EL (cell line): ENCODE data around the gene GATA2.

Experiments used
- DNase-seq: peaks from one replicate; pipeline ENCODE4 v3.0.0-alpha.2; 2016

The GATA2 gene

DNA sequence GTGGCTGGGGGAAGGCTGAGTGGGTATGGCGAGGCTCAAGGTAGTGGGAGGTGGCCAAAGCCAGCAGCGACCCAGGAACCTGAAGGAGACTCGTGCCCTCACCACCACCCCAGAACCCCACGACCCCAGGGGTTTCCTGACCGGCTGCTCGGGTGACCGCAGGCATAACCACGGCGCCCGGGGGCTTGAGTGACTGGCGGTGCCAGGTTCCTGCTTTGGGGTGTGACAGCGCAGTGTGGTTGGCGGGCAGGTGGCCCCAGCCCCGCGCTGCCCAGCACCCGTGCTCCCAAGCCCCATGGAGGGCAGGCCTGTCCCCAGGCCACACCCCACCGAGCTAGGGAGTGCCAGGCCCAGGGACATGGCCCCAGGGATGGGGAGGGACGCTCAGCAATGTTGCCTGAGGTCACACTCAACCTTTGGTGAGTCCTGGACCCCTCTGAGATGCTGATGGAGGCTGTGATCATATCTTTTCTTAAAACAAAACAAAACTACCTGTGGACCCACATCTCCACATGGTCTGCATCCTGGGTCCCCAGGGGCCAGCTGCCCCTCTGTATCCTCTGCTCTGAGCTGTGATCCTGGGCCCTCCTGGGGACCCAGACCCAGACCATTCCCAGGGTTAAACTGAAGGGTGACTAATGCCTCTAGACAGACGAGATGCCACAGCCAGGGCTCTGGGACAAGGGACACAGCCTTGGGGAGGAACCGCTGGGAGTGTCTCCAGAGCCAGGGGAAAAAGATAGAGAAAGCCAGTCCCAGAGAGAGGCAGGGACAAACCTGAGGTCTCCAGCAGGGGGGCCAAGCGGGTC is 39.3 kb downstream of the GATA2 start:
- DNase-seq, result no peak

DNA sequence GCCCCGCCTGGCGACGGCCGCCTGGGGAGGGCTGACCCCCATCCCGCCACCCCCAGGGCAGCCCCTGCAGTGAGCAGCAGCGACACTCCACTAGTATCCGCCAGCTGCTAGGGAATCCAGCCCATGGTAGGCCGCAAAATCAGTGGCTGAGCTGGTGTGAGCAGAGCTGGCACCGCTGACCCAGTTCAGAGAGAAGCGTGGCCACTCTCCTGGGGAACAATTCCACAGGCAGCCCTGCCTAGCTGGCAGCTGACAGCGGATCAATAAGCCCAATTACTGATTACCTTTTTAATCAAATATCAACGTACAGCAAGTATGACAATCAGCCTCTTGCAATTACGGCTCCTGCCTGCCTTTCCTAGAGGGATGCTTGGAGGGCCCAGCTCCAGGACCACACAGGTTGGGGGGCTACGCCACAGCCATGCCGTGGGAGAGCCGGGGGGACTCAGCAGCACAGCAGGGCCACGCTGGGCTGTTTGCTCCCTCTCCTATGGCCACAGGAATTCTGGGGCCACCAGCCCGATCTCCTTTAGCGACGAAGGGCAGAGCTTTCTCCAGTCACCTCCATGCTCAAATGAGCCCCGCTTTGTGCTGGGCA is 40.2 kb downstream of the GATA2 start:
- no peak for DNase-seq

DNA sequence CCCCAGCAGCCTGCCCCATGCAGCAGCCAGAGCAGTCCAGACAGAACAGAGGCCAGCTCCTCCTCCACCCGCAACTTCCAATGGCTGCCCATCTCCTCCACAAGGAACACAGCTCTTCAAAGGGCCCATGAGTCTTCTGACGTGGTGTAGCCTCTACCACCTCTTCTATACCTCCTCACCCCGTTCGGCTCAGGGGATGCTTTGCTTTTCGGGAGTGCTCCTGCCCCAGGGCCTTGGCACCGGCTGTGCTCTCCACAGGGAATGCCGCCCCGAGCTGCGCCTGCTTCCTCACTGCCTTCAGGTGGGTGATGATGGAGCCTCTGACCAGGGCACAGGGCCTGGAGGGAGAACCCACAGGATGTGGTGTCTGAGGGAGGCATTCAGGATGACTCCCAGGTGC is 40.9 kb downstream of the GATA2 start:
- DNase-seq, result no peak

DNA sequence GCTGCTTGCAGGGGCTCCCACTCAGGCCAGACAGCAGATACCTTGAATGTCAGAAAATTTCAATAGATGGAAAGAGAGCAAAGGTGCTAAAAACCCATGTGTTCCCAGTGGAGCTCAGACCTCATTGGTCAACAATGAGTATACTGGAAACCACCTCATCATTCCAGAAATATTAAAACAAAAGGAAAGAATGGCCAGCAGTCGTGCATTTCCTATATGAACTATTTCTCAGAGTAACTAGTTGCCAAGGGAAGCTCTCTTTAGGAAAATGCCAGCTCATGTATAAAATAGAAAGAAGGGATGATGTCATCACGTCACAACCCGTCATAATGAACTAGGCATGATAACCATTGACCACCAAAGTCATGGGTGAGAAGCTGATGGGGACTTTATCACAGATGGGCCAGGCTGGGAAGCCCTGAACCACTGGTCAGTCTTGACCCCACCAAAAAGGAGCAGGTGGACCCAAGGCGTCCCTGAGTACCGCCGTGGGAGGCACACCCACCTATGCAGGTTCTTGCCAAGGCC is 43.8 kb downstream of the GATA2 start:
- DNase-seq, result no peak

DNA sequence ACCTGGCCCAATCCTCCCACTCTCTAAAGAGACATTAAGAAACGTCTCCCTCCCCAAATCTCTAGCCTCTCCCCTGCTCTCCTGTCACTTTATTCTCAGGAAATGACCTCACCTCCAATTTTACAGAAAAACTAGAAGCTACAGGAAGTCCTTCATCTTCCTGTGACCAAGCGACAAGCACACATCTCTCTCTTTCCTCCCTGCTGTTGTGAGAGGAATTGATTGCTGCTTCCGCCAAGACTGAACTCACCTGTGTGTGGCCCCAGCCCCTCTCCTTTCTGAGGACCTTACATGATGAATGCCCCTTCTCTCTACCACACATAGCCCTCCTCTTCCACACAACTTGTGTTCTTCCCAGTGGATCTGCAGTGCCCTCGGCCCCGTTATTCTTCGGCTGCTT is 44.5 kb downstream of the GATA2 start:
- no peak for DNase-seq

DNA sequence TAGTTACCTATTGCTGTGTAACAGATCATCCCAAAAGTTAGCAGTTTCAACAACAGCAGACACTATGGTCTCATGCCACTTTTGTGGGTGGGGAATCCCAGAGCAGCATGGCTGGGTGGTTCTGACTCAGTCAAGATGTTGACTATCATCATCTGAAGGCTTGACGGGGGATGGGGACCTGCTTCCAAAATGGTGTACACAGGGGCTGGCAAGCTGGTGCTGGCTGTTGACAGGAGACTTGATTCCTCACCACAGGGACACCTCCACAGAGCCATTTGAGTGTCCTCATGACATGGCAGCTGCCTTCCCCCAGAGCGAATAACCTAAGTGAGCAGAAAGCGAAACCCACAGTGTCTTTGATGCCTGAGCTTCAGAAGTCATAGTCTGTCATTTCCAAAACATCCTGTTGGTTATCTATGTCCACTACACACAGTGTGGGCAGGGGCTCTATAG is 45.4 kb downstream of the GATA2 start:
- no peak for DNase-seq

DNA sequence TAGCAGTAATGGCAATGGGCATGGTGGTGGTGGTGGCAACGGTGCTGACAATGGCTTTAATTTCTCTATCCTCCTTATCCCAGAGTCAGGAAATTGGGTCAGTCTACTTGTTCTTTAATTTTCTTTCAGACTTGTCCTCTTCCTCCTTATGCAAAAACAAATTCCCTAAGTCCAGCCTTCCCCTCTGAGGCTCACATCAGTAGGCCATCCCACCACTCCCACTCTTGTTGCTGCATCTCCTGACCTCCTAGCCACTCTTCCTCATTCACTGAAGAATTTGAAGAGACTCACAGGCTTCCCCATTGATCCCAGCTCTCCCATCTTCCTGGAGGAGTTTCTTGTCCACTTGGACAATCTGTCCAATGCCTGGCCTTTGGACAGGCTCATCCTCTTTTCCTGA is 46.2 kb downstream of the GATA2 start:
- DNase-seq, result no peak

DNA sequence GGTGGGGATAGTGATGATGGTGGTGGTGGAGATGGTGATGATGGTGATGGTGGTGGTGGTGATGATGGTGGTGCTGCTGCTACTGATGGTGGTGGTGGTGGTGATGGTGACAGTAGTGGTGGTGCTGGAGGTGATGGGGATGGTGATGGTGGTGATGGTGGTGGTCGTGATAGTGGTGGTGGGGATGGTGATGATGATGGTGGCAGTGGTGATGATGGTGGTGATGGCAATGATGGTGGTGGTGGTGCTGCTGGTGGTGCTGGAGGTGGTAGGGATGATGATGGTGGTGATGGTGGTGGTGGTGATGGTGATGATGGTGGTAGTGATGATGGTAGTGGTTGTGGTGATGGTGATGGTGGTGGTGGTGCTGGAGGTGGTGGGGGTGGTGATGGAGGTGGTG is 47.6 kb downstream of the GATA2 start:
- no peak for DNase-seq

- no peak for DNase-seq
These were observed 49.2 kb downstream of the GATA2 start for GRCh38 chr3:128443771-128444170.

GRCh38 chr3:128442949-128443348 is 50.1 kb downstream of the GATA2 start:
- DNase-seq, result no peak

GRCh38 chr3:128442070-128442469 is 50.9 kb downstream of the GATA2 start:
- DNase-seq, result no peak

DNA sequence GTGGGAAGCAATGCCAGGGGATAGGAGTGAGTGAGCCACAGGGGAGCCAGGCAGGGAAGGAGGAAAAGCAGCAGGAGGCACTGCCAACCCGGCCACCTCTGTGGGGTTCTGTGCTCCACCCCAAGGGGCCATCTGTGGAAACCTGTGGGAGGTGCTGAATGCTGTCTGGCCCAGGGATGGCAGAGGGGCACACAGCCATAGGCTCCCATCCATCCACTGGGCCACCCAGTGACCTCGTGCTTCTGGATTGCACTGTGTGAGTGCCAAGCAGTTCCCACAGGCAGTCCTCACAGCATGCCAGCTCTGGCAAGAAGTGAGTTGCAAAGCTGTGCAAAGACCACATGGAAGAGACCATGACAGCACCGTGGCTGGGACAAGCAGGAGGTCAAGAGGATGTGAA is 53.8 kb downstream of the GATA2 start:
- peak; percentile 60 for DNase-seq

DNA sequence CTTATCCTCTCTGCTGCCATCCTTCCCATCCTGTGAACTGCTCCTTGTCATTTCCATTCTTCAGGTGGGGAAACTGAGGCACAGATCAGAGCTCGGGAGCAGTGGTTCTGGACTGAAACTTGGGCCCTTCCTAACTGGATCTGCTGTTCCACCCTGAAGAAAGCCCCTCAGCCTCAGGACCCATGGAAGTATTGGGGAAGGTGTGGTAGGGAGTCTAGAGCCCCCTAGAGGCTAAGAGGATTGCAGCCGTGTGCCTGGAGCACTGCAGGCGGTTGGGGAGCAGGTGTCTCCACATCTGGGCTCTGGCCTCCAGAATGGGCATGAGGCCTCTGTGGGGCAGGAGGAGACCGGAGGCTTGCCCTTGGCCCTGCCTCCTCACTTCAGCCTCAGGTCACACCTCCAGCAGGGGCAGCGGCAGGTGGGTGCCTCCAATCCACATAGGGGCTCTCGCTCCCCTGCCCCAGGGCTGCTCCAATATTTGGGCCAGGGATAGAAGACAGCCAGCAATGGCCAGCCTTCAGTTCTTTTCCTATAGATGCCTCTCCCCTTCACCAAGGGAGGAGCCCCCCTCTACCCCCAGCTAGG is 54.4 kb downstream of the GATA2 start:
- no peak for DNase-seq

GRCh38 chr3:128436214-128436613 is 56.8 kb downstream of the GATA2 start:
- no peak for DNase-seq

DNA sequence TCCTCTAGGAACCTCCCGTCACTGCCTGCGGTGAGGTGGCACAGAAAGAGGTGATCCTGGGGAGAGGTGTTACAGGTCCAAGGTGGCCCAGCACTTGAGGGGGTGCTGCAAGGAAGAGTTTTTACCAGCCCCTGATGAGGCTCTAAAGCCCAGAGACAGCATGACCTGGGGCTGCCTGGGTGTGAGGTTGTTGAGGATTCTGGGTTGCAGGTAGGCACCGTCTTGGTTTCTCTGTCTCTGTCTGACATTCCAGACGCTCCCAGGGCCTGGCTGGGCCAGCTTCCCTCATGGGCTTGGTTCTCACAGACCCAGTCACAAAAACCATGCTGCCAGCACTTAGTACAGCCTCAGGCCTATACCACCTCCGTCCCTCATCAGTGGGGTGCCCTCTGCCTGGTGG is 57.4 kb downstream of the GATA2 start:
- no peak for DNase-seq

- DNase-seq, result no peak
These were observed 57.9 kb downstream of the GATA2 start for GRCh38 chr3:128435058-128435457.

GRCh38 chr3:128434524-128434923 is 58.5 kb downstream of the GATA2 start:
- no peak for DNase-seq

GRCh38 chr3:128433837-128434165 is 59.2 kb downstream of the GATA2 start:
- peak; percentile 37 for DNase-seq

DNA sequence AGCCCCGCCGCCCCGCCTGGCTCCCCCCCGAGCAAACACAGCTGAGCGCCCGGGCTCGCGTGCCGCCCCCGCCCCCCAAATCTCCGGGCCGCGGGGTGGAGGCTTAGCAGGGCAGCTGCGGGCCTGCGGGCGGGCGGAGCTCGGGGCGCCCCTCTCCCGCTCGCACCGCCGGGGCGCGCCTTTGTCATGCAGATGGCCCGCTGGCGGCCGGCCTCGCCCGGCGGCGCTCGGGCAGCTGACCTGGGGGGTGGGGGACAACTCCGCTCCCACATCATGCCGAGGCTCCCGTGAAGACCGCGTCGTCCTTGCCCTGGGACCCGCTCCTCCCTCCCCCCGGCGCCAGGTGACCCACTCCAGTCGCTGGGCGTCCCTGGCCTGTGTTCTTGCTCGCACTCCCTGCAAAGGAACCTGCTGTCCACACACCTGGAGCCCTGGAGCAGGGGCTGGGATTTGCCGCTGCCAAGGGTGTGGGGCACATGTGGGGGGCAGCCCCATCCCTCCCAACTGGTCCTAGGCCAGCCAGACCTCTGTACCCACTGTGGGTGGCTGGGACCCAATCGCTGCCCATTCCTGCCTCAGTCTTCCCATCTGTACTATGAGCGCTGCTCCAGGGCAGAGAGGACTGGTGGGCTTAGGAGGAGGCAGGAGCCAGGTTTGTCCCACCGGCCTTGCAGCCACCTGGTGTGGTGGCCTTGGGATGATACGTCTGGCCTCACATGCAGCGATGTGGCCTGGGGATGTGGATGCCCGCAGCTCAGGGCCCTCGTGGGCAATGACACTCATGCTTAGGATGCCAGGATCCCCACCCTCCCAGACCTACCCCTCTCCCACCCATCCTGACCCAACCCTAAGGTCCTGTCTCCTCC is 59.8 kb downstream of the GATA2 start:
- peak; percentile 17 for DNase-seq

GRCh38 chr3:128432301-128432970 is 60.6 kb downstream of the GATA2 start:
- no peak for DNase-seq

GRCh38 chr3:128431803-128432300 is 61.1 kb downstream of the GATA2 start:
- no peak for DNase-seq

GRCh38 chr3:128430731-128431130 is 62.3 kb downstream of the GATA2 start:
- no peak for DNase-seq
